Neural progenitor cell (in vitro differentiated cells): Measurements from ENCODE around the gene GPR84. TPM values are rescaled to one million over a fixed set of nuclear protein-coding genes. Genes with fewer than 3 reads are reported as not detected.

Source experiments
- DNase-seq: peaks from one replicate; pipeline ENCODE4 v3.0.0-alpha.2; 2016; ENCODE audit warnings: low spot score
- H2AFZ ChIP-seq: fragments of 200-600 bp; sonication (generic); replicated peaks from 2 replicates; pipeline ENCODE4 v1.6.1; 2016; ENCODE audit warnings: antibody characterized with exemption
- H3F3A ChIP-seq: fragments of 200-600 bp; sonication (generic); 2 replicates; pipeline ENCODE4 v1.6.1; 2016; ENCODE audit warnings: antibody characterized with exemption, low read depth
- H3K27ac ChIP-seq: fragments of 200-600 bp; sonication (generic); 2 replicates; pipeline ENCODE4 v1.5.1; 2016; ENCODE audit warnings: mild to moderate bottlenecking
- H3K27me3 ChIP-seq: fragments of 200-600 bp; sonication (generic); 2 replicates; pipeline ENCODE4 v1.6.1; 2016; ENCODE audit warnings: mild to moderate bottlenecking, moderate library complexity
- H3K36me3 ChIP-seq: fragments of 200-600 bp; sonication (generic); 2 replicates; pipeline ENCODE4 v1.5.1; 2016
- H3K4me1 ChIP-seq: fragments of 200-600 bp; sonication (generic); 2 replicates; pipeline ENCODE4 v1.6.1; 2016; ENCODE audit warnings: mixed run types
- H3K4me2 ChIP-seq: fragments of 200-600 bp; sonication (generic); 2 replicates; pipeline ENCODE4 v1.6.1; 2016
- H3K4me3 ChIP-seq: fragments of 200-600 bp; sonication (generic); 2 replicates; pipeline ENCODE4 v1.5.1; 2016
- H3K79me2 ChIP-seq: fragments of 200-600 bp; sonication (generic); 2 replicates; pipeline ENCODE4 v1.6.1; 2016; ENCODE audit warnings: low read depth
- H3K9ac ChIP-seq: fragments of 200-600 bp; sonication (generic); 2 replicates; pipeline ENCODE4 v1.6.1; 2016
- H3K9me3 ChIP-seq: fragments of 200-600 bp; sonication (generic); 2 replicates; pipeline ENCODE4 v1.5.1; 2016; ENCODE audit warnings: low read depth
- H4K20me1 ChIP-seq: fragments of 200-600 bp; sonication (generic); 2 replicates; pipeline ENCODE4 v1.6.1; 2016; ENCODE audit warnings: low read depth
- H3K27ac Mint-ChIP-seq: 3 replicates; pipeline ENCODE4 v1.8.0; 2021; ENCODE audit warnings: mixed read lengths
- H3K27me3 Mint-ChIP-seq: 2 replicates; pipeline ENCODE4 v1.8.0; 2022; ENCODE audit warnings: low read depth, mild to moderate bottlenecking, inconsistent platforms, moderate library complexity, mixed read lengths; ENCODE audit not compliant: insufficient read depth
- H3K36me3 Mint-ChIP-seq: 3 replicates; pipeline ENCODE4 v1.8.0; 2021; ENCODE audit warnings: mixed read lengths
- H3K4me1 Mint-ChIP-seq: 3 replicates; pipeline ENCODE4 v1.8.0; 2021; ENCODE audit warnings: mixed read lengths
- H3K4me3 Mint-ChIP-seq: 3 replicates; pipeline ENCODE4 v1.8.0; 2021; ENCODE audit warnings: mild to moderate bottlenecking, moderate library complexity, mixed read lengths
- H3K9me3 Mint-ChIP-seq: 3 replicates; pipeline ENCODE4 v1.8.0; 2020; ENCODE audit warnings: mixed read lengths
- EZH2 ChIP-seq: fragments of 200-600 bp; sonication (generic); IDR thresholded peaks from 2 replicates; pipeline ENCODE4 v1.6.1; 2017; ENCODE audit warnings: antibody characterized with exemption, mild to moderate bottlenecking, moderate library complexity
- EZH2phosphoT487 ChIP-seq: fragments of 200-600 bp; sonication (generic); IDR thresholded peaks from 2 replicates; pipeline ENCODE4 v1.6.1; 2017; ENCODE audit warnings: antibody characterized with exemption
- total RNA-seq: library from RNA; depleted of rRNA; stranded (reverse); fragments of >200 nt; gene quantifications from 2 replicates; pipeline ENCODE4 v1.2.3, GENCODE V29; 2015; ENCODE audit warnings: low replicate concordance
- TF ChIP-seq, protein P1 (sequence below): fragments of 200-600 bp; sonication (generic); IDR thresholded peaks from 2 replicates; pipeline ENCODE4 v1.5.1; 2017; ENCODE audit warnings: antibody characterized with exemption, mild to moderate bottlenecking

GPR84 gene
- total RNA-seq, 1 donor from 2014 or later: not detected

DNA sequence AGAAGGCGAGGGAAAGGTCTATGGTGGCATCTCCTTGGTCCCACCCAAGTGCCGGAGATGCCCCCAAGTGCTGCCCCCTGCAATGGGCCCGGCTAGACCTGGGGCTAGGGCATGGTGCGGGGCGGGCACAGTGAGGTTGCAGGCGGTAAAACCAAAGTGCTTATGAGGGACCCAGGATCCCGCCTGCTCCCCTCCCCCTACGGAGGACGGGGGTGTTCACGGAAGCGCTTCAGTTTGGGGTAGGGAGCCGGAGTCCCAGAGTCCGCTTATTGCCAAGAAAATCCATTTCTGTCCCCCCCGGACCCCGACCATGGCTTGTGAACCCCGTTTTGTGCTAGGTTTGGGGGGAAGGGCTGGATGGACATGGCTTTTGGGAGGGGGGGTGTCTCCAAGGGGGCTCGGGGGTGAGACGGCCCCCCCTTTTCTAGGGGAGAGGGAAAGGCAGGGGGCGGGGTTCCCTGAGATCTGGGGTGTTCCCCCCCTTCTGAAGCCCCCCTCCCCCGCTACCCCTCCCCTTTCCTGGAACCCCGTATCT is 5.4 kb upstream of the GPR84 start:
- H2AFZ ChIP-seq: no peak overlapping the region
- Mint-ChIP-seq H3K36me3 (peaks cover 9% of the 10 kb centered on the region), H3K27ac (no peak overlapping the region), H3K9me3 (no peaks in the 10 kb centered on the region), H3K4me3 (no peak overlapping the region), H3K27me3 (peaks cover 9% of the 10 kb centered on the region), H3K4me1 (peaks cover 29% of the 10 kb centered on the region)
- peaks cover 45% of the 10 kb centered on the region for H4K20me1 ChIP-seq
- H3F3A ChIP-seq: peaks cover 14% of the 10 kb centered on the region
- H3K9me3 ChIP-seq: no peaks in the 10 kb centered on the region
- no peak for DNase-seq
- H3K27me3 ChIP-seq: peaks cover 18% of the 10 kb centered on the region
- peak overlapping the region; percentile 19 for H3K4me3 ChIP-seq
- H3K9ac ChIP-seq: no peak overlapping the region
- no peak overlapping the region for H3K27ac ChIP-seq
- H3K36me3 ChIP-seq: no peaks in the 10 kb centered on the region
- H3K79me2 ChIP-seq: no peaks in the 10 kb centered on the region
- TF ChIP-seq, protein P1, sequence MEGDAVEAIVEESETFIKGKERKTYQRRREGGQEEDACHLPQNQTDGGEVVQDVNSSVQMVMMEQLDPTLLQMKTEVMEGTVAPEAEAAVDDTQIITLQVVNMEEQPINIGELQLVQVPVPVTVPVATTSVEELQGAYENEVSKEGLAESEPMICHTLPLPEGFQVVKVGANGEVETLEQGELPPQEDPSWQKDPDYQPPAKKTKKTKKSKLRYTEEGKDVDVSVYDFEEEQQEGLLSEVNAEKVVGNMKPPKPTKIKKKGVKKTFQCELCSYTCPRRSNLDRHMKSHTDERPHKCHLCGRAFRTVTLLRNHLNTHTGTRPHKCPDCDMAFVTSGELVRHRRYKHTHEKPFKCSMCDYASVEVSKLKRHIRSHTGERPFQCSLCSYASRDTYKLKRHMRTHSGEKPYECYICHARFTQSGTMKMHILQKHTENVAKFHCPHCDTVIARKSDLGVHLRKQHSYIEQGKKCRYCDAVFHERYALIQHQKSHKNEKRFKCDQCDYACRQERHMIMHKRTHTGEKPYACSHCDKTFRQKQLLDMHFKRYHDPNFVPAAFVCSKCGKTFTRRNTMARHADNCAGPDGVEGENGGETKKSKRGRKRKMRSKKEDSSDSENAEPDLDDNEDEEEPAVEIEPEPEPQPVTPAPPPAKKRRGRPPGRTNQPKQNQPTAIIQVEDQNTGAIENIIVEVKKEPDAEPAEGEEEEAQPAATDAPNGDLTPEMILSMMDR: no peak
- H3K4me2 ChIP-seq: peak overlapping the region; percentile 60
- H3K4me1 ChIP-seq: peaks cover 16% of the 10 kb centered on the region

- H3K9me3 Mint-ChIP-seq: no peaks in the 10 kb centered on the region
- H3K9me3 ChIP-seq: no peaks in the 10 kb centered on the region
- no peak overlapping the region for H3K9ac ChIP-seq
- peak; percentile 92 for DNase-seq
- no peaks in the 10 kb centered on the region for H3K79me2 ChIP-seq
- H3K4me1 Mint-ChIP-seq: peaks cover 29% of the 10 kb centered on the region
- peak overlapping the region; percentile 53 for H3K4me2 ChIP-seq
- peaks cover 14% of the 10 kb centered on the region for H3F3A ChIP-seq
- peaks cover 7% of the 10 kb centered on the region for H3K27me3 Mint-ChIP-seq
- H3K4me3 Mint-ChIP-seq: peak overlapping the region; percentile 60
- peaks cover 7% of the 10 kb centered on the region for H3K36me3 Mint-ChIP-seq
- H3K27me3 ChIP-seq: peaks cover 18% of the 10 kb centered on the region
- H3K27ac ChIP-seq: no peak overlapping the region
- no peak overlapping the region for H3K4me3 ChIP-seq
- TF ChIP-seq, protein P1: peak; percentile 90
- TF ChIP-seq EZH2 (no peak), EZH2phosphoT487 (no peak)
- H3K36me3 ChIP-seq: no peaks in the 10 kb centered on the region
- H3K4me1 ChIP-seq: peaks cover 16% of the 10 kb centered on the region
- H3K27ac Mint-ChIP-seq: peak overlapping the region; percentile 40
- no peak overlapping the region for H2AFZ ChIP-seq
- H4K20me1 ChIP-seq: peaks cover 39% of the 10 kb centered on the region
Measured at GRCh38 chr12:54368709-54369596, 4.7 kb upstream of the GPR84 start.

GRCh38 chr12:54368025-54368708 is 3.9 kb upstream of the GPR84 start:
- H3K79me2 ChIP-seq: no peaks in the 10 kb centered on the region
- Mint-ChIP-seq H3K9me3 (no peaks in the 10 kb centered on the region), H3K27ac (peak overlapping the region; percentile 40), H3K27me3 (peaks cover 9% of the 10 kb centered on the region), H3K4me3 (no peak overlapping the region), H3K4me1 (peaks cover 29% of the 10 kb centered on the region), H3K36me3 (peaks cover 7% of the 10 kb centered on the region)
- no peak overlapping the region for H3K4me2 ChIP-seq
- H2AFZ ChIP-seq: no peak overlapping the region
- no peak overlapping the region for H3K9ac ChIP-seq
- H3F3A ChIP-seq: peaks cover 14% of the 10 kb centered on the region
- H3K36me3 ChIP-seq: no peaks in the 10 kb centered on the region
- H4K20me1 ChIP-seq: peaks cover 39% of the 10 kb centered on the region
- no peak for DNase-seq
- H3K27me3 ChIP-seq: peaks cover 18% of the 10 kb centered on the region
- no peak overlapping the region for H3K4me3 ChIP-seq
- TF ChIP-seq EZH2phosphoT487 (no peak), EZH2 (no peak)
- TF ChIP-seq, protein P1: no peak
- H3K27ac ChIP-seq: no peak overlapping the region
- H3K4me1 ChIP-seq: peaks cover 16% of the 10 kb centered on the region
- no peaks in the 10 kb centered on the region for H3K9me3 ChIP-seq
